Stimulated activated CD4-positive, alpha-beta T cell treated with anti-CD3 and anti-CD28 coated beads, TNF-alpha, amount 100 ng/mL, for 24 hours (primary cell): Measurements from ENCODE around the gene PRDM11.
A peak's percentile ranks its signal among the peaks of the same experiment; 100 is the strongest.

ENCODE experiments used
- DNase-seq, 3 experiments: peaks; one replicate each; pipeline ENCODE4 v3.0.0-alpha.2; 2020; ENCODE audit warnings: low read depth in 3 of 3

Gene PRDM11

DNA sequence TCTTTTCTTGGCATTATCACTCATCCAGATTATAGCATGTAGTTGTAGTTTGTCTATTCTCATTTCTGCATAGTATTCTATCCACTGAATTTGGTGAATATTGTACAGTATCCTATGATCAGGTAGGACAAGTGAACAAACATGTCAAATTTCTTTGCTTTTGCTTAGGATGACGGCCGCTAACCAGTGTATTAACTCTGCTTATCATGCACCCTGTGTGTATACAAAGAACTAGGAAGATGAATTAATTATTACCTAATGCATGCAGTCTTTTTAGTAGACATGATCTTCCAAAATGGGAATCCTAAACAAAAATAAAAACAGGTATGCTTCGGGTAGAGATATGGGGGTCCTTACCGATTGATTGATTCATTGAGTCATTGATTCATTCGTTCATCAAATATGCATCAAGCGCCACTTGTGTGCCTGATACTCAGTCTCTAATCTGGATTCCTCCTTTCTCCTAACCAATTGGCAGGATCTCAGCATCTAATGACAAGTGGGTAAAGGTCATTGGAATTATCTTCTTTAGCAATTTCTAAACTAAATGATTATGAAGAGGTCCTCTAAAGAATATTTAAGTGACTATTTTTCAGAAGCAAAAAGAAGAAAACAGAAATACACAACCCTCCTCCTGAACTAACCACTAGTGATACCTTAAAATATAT lies 27.9 kb downstream of the PRDM11 start:
- DNase-seq = no peak

GRCh38 chr11:45174963-45175362 lies 28.5 kb downstream of the PRDM11 start:
- no peak for DNase-seq

GRCh38 chr11:45176996-45177395 lies 30.6 kb downstream of the PRDM11 start:
- DNase-seq = no peak

GRCh38 chr11:45178223-45178622 lies 31.8 kb downstream of the PRDM11 start:
- no peak for DNase-seq

GRCh38 chr11:45178890-45179671 lies 32.6 kb downstream of the PRDM11 start:
- DNase-seq = no peak

DNA sequence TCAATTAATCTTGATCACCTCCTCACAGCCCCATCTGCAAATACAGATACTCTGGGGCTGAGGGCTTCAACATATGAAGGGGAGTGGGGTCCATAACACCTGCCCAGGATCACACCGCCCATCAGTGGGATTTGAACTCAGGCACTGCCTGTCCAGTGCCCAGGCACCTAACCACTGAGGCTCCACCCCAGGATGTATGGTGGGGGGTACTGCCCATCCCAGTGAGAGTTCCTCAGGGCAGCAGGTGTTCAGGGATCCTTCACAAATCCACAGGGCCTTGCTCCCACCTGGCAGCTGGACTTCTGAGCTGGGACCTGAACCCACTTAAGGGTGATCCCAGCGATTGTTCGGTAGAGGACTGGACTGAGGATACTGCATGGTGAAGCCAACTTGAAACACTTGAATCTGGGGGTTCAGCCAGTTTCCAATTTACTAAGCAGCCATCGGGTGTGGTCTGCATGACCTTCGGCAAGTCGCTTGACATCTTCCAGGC lies 33.3 kb downstream of the PRDM11 start:
- no peak for DNase-seq

DNA sequence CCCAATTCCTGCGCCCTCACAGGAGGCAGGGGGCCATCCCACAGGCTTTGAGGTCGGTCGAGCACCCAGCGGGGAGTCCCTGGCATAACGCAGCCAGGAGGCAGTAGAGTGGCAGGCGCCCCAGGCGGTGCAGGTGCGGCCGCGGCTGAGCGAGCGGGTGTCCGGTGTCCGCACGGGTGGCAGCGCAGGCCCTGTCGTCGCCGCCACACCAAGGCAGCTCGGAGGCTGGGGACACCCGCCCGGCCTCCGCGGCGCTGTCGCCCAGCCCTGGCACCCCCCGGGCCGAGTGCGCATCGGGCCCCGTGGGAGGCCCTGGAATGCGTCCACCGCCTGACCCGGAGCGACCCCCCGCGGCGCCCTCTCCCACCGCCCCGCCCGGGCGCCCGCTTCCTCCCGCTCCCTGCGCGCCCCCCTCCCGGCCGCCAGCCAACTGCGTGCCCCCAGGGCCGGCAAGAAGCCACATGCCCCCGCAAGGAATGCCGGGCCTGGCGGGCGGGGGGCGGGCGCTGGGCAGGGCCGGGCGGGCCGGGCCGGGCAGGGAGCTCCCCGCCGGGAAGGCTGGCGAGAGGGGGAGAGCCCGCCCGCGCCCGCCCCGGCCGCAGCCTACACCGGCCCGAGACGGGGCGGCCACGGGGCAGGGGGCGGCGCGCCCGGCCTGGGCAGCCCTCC lies 33.9 kb downstream of the PRDM11 start:
- peak in 1 of 3 experiments; percentile 14 for DNase-seq

DNA sequence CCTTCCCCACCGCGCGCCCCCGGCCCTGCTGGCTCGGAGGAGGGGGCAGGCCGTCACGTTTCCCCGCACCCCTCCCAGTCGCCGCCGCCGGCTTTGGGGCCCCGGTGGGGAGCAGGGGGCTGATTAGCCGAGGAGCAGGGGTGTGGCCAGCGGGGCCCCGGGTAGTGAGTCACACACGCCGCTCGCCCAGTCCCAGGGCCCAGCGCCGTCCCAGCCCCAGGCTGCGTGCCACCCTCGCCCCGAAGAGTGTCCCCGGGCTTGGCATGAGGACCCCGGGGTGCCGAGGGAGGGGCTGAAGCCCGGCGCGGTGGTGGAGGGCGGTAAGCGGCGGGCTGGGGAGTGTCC lies 34.4 kb downstream of the PRDM11 start:
- peak in 1 of 3 experiments; percentile 34 for DNase-seq

DNA sequence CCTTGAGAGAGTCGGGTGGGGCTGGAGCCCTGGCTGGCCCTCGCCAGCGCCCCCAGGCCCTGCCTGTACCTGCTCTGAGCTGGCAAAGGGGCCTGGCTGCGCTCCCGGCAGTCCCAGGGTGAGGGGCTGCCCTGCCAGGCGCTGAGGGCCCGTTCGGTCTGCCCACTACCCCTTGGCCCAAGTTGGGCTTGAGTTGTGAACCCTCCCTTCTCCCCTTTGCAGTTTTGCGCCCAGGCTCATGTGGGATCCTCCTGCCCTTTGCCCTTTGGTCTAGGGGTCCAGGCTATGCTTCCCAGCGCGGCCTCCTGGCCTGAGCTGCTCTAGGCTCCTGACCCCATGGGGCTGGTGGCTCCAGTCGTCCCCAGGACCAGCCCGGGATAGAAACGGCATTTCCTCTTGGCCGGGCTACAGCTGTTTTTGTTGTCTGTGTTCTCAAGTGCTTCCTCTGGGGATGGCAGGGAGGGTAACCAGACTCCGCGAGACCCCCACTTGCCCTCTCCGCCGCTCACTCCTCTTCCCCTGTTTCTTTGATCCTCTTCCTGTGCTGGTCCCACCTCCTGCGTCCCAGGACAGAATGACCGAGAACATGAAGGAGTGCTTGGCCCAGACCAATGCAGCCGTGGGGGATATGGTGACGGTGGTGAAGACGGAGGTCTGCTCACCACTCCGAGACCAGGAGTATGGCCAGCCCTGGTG lies 34.9 kb downstream of the PRDM11 start:
- no peak for DNase-seq

DNA sequence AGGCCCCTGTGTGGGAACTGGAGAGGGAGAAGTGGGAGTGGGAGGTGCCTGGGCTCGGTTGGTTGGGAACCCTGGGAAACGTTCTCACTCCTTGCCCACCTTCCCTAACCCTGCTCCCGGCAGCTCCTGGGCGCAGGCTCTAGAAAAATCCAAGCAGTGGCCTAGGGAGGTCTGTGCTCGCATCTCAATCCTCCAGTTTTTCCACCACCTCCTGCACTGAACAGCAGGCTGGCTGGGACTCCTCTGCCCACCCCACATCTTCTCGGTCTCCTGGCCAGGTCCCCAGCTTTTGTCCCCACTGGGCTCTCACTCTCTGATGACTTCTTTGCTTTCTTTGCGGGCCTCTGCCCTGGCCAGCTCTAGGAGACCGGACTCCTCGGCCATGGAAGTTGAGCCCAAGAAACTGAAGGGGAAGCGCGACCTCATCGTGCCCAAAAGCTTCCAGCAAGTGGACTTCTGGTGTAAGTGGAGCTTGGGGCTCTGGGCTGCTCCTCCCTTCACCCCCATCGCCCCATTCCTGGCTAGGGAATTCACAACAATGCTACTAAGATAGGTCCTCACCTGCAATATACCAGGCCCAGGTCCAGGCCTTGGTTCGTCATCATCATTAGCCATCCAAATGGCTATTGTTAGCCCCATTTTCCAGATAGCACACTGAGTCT lies 35.6 kb downstream of the PRDM11 start:
- DNase-seq = no peak

DNA sequence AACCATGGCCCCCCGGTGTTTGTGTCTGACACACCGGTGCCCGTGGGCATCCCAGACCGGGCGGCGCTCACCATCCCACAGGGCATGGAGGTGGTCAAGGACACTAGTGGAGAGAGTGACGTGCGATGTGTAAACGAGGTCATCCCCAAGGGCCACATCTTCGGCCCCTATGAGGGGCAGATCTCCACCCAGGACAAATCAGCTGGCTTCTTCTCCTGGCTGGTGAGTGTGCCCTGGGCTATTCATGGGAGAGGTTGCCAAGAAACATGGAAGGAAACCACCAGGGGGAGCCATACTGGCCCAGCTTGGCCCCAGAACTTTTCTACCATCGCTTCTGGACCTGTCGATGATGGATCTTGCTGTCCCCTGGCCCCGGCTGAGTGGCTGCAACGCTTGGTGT lies 36.5 kb downstream of the PRDM11 start:
- DNase-seq = no peak

DNA sequence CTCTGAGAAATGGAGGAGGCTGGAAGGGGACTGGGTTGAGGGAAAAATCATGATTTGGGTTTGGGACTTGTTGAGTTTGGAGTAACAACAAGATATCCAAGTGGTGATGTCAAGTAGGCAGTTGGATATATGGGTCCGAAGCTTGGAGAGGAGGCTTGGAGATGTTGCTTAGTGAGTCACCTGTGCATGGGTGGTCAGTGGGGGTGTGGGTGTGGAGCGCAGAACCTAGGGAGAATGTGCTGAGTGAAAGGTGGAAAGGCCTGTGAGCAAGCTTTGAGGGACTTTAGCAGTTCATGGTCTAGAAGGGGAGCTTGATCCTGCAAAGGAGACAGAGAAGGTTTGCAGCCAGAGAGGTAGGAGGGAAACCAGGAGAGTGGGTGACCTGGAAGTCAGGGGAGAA lies 38.2 kb downstream of the PRDM11 start:
- no peak for DNase-seq

- no peak for DNase-seq
These were observed 38.8 kb downstream of the PRDM11 start for GRCh38 chr11:45185228-45185729.

GRCh38 chr11:45187375-45187774 lies 40.9 kb downstream of the PRDM11 start:
- no peak for DNase-seq

GRCh38 chr11:45188127-45188526 lies 41.7 kb downstream of the PRDM11 start:
- no peak for DNase-seq

- no peak for DNase-seq
These were observed 42.8 kb downstream of the PRDM11 start for GRCh38 chr11:45189230-45189629.

GRCh38 chr11:45193695-45194094 lies 47.3 kb downstream of the PRDM11 start:
- no peak for DNase-seq

DNA sequence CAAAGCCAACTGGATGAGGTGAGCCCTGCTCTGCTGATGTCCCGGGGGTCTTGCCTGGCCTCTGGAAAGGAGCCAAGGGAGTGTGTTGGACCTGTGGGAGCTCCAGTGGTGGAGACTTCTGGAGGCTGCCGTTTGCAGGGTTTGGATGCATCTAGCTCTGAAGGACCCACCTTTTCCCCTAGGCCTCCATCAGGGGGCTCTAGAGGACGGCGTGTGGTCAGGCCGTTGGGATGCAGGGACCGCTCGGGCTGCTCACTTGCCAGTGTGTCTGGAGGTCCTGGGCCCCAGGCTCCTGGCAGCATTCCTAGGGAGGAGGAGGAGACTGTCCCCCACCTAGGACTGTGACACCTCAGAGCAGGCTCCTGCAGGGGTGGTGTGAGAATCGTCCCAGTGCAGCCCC lies 58.3 kb downstream of the PRDM11 start:
- no peak for DNase-seq

DNA sequence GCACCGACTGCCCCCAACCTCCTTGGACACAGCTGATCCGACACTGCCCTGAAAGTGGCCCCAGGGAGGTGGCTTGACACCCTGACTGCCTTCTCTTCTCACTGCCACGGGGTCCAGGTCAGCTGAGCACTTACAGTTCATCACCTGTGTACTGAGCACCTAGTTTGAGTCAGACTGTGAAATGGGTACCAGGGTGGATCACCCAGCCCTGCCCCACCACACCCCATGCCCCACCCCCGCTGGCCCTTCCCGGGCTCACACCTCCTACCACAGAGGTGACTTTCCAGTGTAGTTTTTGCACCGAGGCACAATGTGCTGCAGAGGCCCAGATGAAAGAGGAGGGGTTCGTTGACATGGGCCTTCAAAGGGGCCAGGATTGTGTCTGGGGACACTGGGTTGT lies 59.5 kb downstream of the PRDM11 start:
- DNase-seq = no peak

DNA sequence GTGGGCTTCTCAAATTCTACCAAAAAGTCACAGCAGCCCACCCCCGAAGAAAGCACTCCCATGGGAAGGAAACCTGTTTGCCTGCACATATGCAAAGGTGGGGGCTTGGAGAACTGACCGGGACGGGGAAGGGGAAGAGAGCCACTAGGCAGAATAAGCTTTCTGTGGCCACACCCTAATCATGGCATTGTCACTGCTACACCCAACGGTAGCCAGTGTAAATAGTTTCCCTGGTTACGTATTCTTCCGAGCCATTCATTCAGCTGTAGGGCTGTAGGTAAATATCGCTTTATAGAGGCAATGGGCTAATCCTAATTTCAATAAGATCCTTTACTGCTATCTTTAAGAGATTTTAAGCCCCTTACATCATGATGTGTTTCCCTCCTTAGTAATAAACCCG lies 61.7 kb downstream of the PRDM11 start:
- DNase-seq = no peak
